Heart left ventricle (tissue), 16 donors: ENCODE measurements around the gene ABHD1. TPM values are rescaled to one million over a fixed set of nuclear protein-coding genes. Genes with fewer than 3 reads are reported as not detected.

ENCODE experiments used
- ATAC-seq, 4 donors: fragments of 200-7000 bp; cut with Tn5 transposase; one replicate each; pipeline ENCODE4 v1.9.1; 2020 to 2022; ENCODE audit warnings: moderate library complexity in 4 of 4, mild to moderate bottlenecking in 3 of 4, moderate number of reproducible peaks in 1 of 4
- DNase-seq, 5 donors: peaks; one replicate each; pipeline ENCODE4 v3.0.0-alpha.2; 2020
- H3K27ac ChIP-seq, 12 donors: fragments of 200-600 bp; sonication (generic) in 4 of 12; one replicate each; pipeline versions ENCODE4 v1.5.0 to v1.8.0; 2016 to 2022; ENCODE audit warnings: mild to moderate bottlenecking in 2 of 12
- H3K27me3 ChIP-seq, 9 donors: fragments of 200-600 bp; sonication (generic) in 2 of 9; one replicate each; pipeline versions ENCODE4 v1.5.1 to v1.8.0; 2016 to 2022; ENCODE audit warnings: mild to moderate bottlenecking in 3 of 9
- H3K36me3 ChIP-seq, 9 donors: fragments of 200-600 bp; sonication (generic) in 2 of 9; one replicate each; pipeline versions ENCODE4 v1.5.0 to v1.8.0; 2018 to 2022; ENCODE audit warnings: mild to moderate bottlenecking in 2 of 9
- H3K4me1 ChIP-seq, 12 donors: fragments of 200-600 bp; sonication (generic) in 4 of 12; one replicate each; pipeline versions ENCODE4 v1.5.0 to v1.8.0; 2016 to 2022; ENCODE audit warnings: mild to moderate bottlenecking in 3 of 12
- H3K4me3 ChIP-seq, 12 donors: fragments of 200-600 bp; sonication (generic) in 4 of 12; one replicate each; pipeline versions ENCODE4 v1.5.0 to v1.8.0; 2017 to 2022; ENCODE audit warnings: mild to moderate bottlenecking in 9 of 12, moderate library complexity in 4 of 12
- H3K9me3 ChIP-seq, 12 donors: fragments of 200-600 bp; sonication (generic) in 4 of 12; one replicate each; pipeline versions ENCODE4 v1.5.0 to v1.8.0; 2016 to 2022; ENCODE audit warnings: mild to moderate bottlenecking in 1 of 12
- POLR2A ChIP-seq, 2 donors: fragments of 450-650 bp; IDR thresholded peaks; one replicate each; pipeline ENCODE4 v1.6.1; 2017; ENCODE audit warnings: antibody characterized with exemption in 2 of 2, mild to moderate bottlenecking in 2 of 2, moderate library complexity in 2 of 2
- WGBS, 4 donors: extraction: QIAGEN DNeasy Blood & Tissue Kit in 2 of 4; methylation state at CpG; one replicate each; pipeline versions ENCODE4 v1.1.5 to v1.1.7; 2013 to 2018; 5-methylcytosine and 5-hydroxymethylcytosine counted together
- intact Hi-C, 10 donors: fragments of 100-400 bp; cut with DNase I; formaldehyde crosslinking; loops; one replicate each; pipeline versions ENCODE4 v1.11.1 to v1.14.2; 2022
- polyA plus RNA-seq, 2 donors: library from polyadenylated mRNA; stranded (reverse); fragments of 200-250 nt; gene quantifications; one replicate each; pipeline ENCODE4 v1.2.3, GENCODE V29; 2013
- total RNA-seq, 9 donors: library from RNA; depleted of rRNA in 2 of 9; stranded (reverse); fragments of >200 nt in 2 of 9; fragmentation: NEBNext Ultra II Directional in 3 of 9; extraction: Animal tissue kit (Norgen Biotek cat#: 25700) in 3 of 9; gene quantifications; one replicate each; pipeline versions ENCODE4 v1.1.0 to v1.2.4, GENCODE V29; 2016 to 2023
- TF ChIP-seq, protein P1 (sequence below), 12 donors: fragments of 200-600 bp; sonication (generic) in 4 of 12; IDR thresholded peaks; one replicate each; pipeline versions ENCODE4 v1.5.0 to v1.8.0; 2018 to 2022; ENCODE audit warnings: antibody characterized with exemption in 12 of 12, mild to moderate bottlenecking in 5 of 12
- donor health status: ischemic (EF 13 %, LVEDD 7.1; RV severe dilation, severe dysfunction).
- donor health status: healthy with polysubstance abuse.
- donor health status: DM: no; HTN: yes; CAD: no.
- donor health status: DM: no; HTN: no; CAD: no.
- donor health status: ischemic (EF 25% LVEDD 6.9; RV normal size, moderate dysfunction).
- donor health status: ischemic (EF 25% LVEDD 5.7; RV mildly dilated, moderate dysfunction).
- donor health status: healthy.
- donor health status: DM: yes; HTN: yes; CAD: no.
- donor health status: ischemic (EF 35%, LVEDD 5.7; RV mildly dilated, moderate dysfunction).
- donor health status: nonischemic (EF 11% LVEDD 7.7; RV severe dilation, severe dysfunction).
- donor health status: DM: yes; HTN: yes; CAD: no.
- donor health status: PGD.
- donor health status: ischemic (EF 29% LVEDD 5.4; RV normal size, mild dysfunction).
- donor health status: nonischemic (EF 23%, LVEDD 6.1; RV moderate dilation, normal function).

Gene ABHD1
- total and polyA plus RNA-seq, 11 donors = 0.47 to 6.2 (median 2.0) TPM; not detected in 1

DNA sequence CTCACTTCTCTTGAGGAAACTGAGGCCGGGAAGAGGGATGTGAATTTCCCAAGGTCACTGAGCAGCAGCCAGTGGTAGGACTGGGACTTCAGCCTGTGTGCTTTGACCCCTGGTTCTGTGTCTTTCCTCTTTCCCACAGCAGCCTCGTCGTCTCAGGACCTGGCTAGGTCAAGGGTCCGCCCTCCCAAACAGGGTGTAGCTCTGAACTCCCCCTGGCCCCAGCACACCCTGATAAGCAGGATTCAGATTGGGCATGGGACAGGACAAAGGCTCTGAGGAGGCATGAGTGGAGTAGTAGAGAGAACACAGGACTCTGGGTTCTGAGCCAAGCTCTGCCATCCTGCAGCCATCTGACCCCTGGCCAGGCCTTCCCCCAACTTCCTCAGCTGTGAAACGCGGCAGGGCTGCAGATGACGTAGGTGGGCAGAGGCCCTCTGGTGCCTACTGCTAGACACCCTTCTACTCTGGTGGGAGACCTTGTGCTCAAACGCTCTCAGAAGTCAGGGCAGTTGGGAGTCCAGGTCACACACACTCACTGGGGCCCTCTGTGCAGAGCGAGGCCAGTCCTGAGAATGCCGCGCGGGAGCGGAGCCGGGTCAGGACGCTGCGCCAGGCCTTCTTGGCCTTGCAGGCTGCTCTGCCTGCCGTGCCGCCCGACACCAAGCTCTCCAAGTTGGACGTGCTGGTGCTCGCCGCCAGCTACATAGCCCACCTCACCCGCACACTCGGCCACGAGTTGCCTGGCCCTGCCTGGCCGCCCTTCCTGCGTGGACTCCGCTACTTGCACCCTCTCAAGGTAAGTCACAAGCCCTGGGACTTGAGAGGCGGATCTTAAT is 26.2 kb downstream of the ABHD1 start:
- intact Hi-C loops = no loop called here
- Histone ChIP-seq H3K27me3 (no peaks in the 10 kb centered on the region), H3K4me3 (no peak overlapping the region), H3K27ac (no peak overlapping the region), H3K9me3 (no peaks in the 10 kb centered on the region), H3K4me1 (no peaks in the 10 kb centered on the region), H3K36me3 (no peaks in the 10 kb centered on the region)
- 85 to 88% (median 86%) methylated on average over 29 of the region's 29 CpGs for WGBS, 4 donors
- ATAC-seq (peak in 1 of 4 donors; percentile 43), DNase-seq (no peak)
- no peak for TF ChIP-seq POLR2A (IDR thresholded peaks at IDR 0.05)
- TF ChIP-seq, protein P1, sequence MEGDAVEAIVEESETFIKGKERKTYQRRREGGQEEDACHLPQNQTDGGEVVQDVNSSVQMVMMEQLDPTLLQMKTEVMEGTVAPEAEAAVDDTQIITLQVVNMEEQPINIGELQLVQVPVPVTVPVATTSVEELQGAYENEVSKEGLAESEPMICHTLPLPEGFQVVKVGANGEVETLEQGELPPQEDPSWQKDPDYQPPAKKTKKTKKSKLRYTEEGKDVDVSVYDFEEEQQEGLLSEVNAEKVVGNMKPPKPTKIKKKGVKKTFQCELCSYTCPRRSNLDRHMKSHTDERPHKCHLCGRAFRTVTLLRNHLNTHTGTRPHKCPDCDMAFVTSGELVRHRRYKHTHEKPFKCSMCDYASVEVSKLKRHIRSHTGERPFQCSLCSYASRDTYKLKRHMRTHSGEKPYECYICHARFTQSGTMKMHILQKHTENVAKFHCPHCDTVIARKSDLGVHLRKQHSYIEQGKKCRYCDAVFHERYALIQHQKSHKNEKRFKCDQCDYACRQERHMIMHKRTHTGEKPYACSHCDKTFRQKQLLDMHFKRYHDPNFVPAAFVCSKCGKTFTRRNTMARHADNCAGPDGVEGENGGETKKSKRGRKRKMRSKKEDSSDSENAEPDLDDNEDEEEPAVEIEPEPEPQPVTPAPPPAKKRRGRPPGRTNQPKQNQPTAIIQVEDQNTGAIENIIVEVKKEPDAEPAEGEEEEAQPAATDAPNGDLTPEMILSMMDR (IDR thresholded peaks at IDR 0.05) = no peak

DNA sequence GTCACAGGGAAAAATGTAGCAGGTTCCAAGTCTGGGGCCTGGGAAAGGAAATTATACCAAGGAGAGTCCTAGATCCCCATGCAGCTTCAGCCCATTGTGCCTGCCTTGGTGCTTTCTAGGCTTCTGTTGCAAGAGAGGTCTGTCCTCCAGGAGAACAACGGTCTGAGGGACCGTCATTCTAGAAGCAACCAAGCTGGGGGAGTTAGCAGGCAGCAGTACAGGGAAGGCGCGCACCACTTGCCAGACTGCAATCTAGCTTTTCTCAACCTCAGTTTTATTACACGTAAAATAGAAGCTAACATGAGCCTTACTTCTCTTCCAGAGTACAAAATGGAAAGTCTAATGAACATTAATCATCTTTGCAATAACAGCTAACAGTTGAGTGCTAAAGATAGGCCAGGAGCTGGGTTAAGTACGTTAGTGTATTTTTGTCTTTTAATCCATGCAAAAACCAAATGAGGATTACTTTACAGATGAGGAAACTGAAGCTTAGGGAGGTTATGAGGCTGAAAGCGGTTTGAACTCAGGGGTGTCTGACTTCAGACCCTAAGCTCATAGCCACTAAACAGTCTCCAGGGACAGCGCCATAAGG is 27.1 kb downstream of the ABHD1 start:
- no peak overlapping the region for H3K27ac ChIP-seq
- no peak for TF ChIP-seq POLR2A (IDR thresholded peaks at IDR 0.05)
- TF ChIP-seq, protein P1 (IDR thresholded peaks at IDR 0.05) = no peak
- H3K36me3 ChIP-seq = no peaks in the 10 kb centered on the region
- H3K4me1 ChIP-seq = no peaks in the 10 kb centered on the region
- H3K27me3 ChIP-seq = no peaks in the 10 kb centered on the region
- no peak overlapping the region for H3K4me3 ChIP-seq
- no peak for DNase-seq
- intact Hi-C loops = no loop called here
- ATAC-seq = no peak
- no peaks in the 10 kb centered on the region for H3K9me3 ChIP-seq
- 78 to 89% (median 83%) methylated on average over 8 of the region's 8 CpGs for WGBS, 4 donors

DNA sequence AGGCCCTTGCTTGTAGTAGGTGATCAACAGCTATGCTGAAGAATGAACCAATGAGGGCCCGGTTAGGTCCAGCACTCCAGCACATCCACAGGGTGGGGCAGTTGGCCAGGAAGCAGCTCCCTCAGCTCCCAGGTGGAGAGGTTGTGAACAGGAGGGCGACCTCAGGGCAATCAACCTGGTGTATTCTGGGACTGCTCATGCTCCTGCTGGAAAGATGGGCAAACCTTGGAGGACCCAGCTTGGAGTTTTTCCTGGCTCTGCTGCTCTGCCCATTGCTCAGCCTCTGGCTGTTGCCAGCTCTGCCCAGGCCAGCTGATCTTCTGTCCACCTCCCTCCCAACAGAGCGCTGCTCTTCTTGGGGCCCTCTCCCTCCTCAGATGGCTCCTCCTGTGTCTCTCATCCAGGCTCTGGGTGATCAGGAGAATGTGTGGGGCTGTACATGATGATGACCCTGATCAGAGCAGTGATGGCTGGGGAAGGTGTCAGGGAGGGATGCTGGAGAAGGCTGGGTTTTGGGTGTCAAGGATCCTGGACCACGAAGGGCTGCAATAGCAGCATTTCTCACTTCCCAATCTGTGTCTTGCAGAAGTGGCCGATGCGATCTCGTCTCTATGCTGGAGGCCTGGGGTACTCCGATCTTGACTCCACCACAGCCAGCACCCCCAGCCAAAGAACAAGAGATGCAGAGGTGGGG is 28.6 kb downstream of the ABHD1 start:
- DNase-seq = no peak
- no peak overlapping the region for H3K4me3 ChIP-seq
- no peak overlapping the region for H3K27ac ChIP-seq
- no peaks in the 10 kb centered on the region for H3K4me1 ChIP-seq
- TF ChIP-seq POLR2A (IDR thresholded peaks at IDR 0.05) = no peak
- TF ChIP-seq, protein P1 (IDR thresholded peaks at IDR 0.05) = no peak
- no peak for ATAC-seq
- no peaks in the 10 kb centered on the region for H3K27me3 ChIP-seq
- H3K9me3 ChIP-seq = no peaks in the 10 kb centered on the region
- H3K36me3 ChIP-seq = no peaks in the 10 kb centered on the region
- WGBS, 4 donors = 81 to 89% (median 84%) methylated on average over 8 of the region's 8 CpGs
- intact Hi-C loops = no loop called here
